Measurements from ENCODE around the gene SNX11. TPM values are rescaled to one million over a fixed set of nuclear protein-coding genes. Genes with fewer than 3 reads are reported as not detected.

The SNX11 gene
- total and polyA plus RNA-seq, 8 donors, result 3.5 to 35.7 (median 14.1) TPM

- intact Hi-C loops (cut with DNase I; ENCODE audit: low total_unique reads), result no loop called here
- TF ChIP-seq EP300 (IDR thresholded peaks at IDR 0.05) (no peak), CTCF (IDR thresholded peaks at IDR 0.05) (no peak), POLR2AphosphoS5 (IDR thresholded peaks at IDR 0.05) (no peak), POLR2A (IDR thresholded peaks at IDR 0.05) (no peak)
- H3K27ac ChIP-seq, result no peak overlapping the region
- H3K4me3 ChIP-seq, result no peak overlapping the region
- no peak for DNase-seq
- peaks cover 0 to 74% (median 12%) of the 10 kb centered on the region in 3 donors for H3K27me3 ChIP-seq
- WGBS, 5 donors, result 69 to 92% (median 73%) methylated on average over 4 of the region's 4 CpGs
- peaks cover 0 to 12% (median 6%) of the 10 kb centered on the region in 4 donors for H3K4me1 ChIP-seq
- H3K36me3 ChIP-seq, result no peaks in the 10 kb centered on the region
- H3K9me3 ChIP-seq, result no peaks in the 10 kb centered on the region
Observed at GRCh38 chr17:48152289-48152688, 44.7 kb downstream of the SNX11 start.

GRCh38 chr17:48153691-48154358, 46.3 kb downstream of the SNX11 start:
- Histone ChIP-seq H3K4me1 (peaks cover 0 to 12% (median 6%) of the 10 kb centered on the region in 4 donors), H3K27me3 (peaks cover 0 to 59% (median 8%) of the 10 kb centered on the region in 3 donors), H3K36me3 (no peaks in the 10 kb centered on the region), H3K9me3 (no peaks in the 10 kb centered on the region), H3K27ac (peak overlapping the region in 1 of 5 donors; percentile 4), H3K4me3 (no peak overlapping the region)
- 15 to 33% (median 25%) methylated on average over 6 of the region's 6 CpGs for WGBS, 5 donors
- peak; percentile 51 to 80 for DNase-seq
- TF ChIP-seq EP300 (IDR thresholded peaks at IDR 0.05) (no peak), CTCF (IDR thresholded peaks at IDR 0.05) (peak in 5 of 7 experiments; percentile 11 to 56 (median 26))
- intact Hi-C loops (cut with DNase I; ENCODE audit: low total_unique reads), result no loop called here

- H3K4me1 ChIP-seq, result peaks cover 0 to 27% (median 6%) of the 10 kb centered on the region in 4 donors
- peaks cover 0 to 36% (median 0%) of the 10 kb centered on the region in 3 donors for H3K27me3 ChIP-seq
- no peak for TF ChIP-seq CTCF (IDR thresholded peaks at IDR 0.05)
- no peak for TF ChIP-seq POLR2A (IDR thresholded peaks at IDR 0.05)
- no peak for TF ChIP-seq EP300 (IDR thresholded peaks at IDR 0.05)
- TF ChIP-seq POLR2AphosphoS5 (IDR thresholded peaks at IDR 0.05), result no peak
- H3K36me3 ChIP-seq, result no peaks in the 10 kb centered on the region
- no peak overlapping the region for H3K27ac ChIP-seq
- no peaks in the 10 kb centered on the region for H3K9me3 ChIP-seq
- no peak overlapping the region for H3K4me3 ChIP-seq
- DNase-seq, result no peak
- intact Hi-C loops (cut with DNase I; ENCODE audit: low total_unique reads), result no loop called here
- WGBS, 5 donors, result 67 to 78% (median 74%) methylated on average over 21 of the region's 21 CpGs
Observed at GRCh38 chr17:48155889-48156611, 48.5 kb downstream of the SNX11 start.

GRCh38 chr17:48159232-48159631, 51.7 kb downstream of the SNX11 start:
- Histone ChIP-seq H3K27ac (no peak overlapping the region), H3K9me3 (no peaks in the 10 kb centered on the region), H3K4me3 (no peak overlapping the region), H3K36me3 (no peaks in the 10 kb centered on the region), H3K4me1 (peaks cover 0 to 42% (median 21%) of the 10 kb centered on the region in 4 donors), H3K27me3 (peaks cover 0 to 14% (median 0%) of the 10 kb centered on the region in 3 donors)
- WGBS, 5 donors, result 85 to 89% (median 87%) methylated on average over 4 of the region's 4 CpGs
- TF ChIP-seq POLR2AphosphoS5 (IDR thresholded peaks at IDR 0.05), result no peak
- no peak for TF ChIP-seq EP300 (IDR thresholded peaks at IDR 0.05)
- TF ChIP-seq CTCF (IDR thresholded peaks at IDR 0.05), result no peak
- no peak for TF ChIP-seq POLR2A (IDR thresholded peaks at IDR 0.05)
- no peak for DNase-seq
- intact Hi-C loops (cut with DNase I; ENCODE audit: low total_unique reads), result no loop called here

Measured in stomach (tissue), 9 donors.